HepG2 (cell line): Measurements from ENCODE around the gene HDGFL2. TPM values are rescaled to one million over a fixed set of nuclear protein-coding genes. Genes with fewer than 3 reads are reported as not detected.
A peak's percentile ranks its signal among the peaks of the same experiment; 100 is the strongest.

Experiments used
- ESRRA ChIP-seq: sonication (generic); formaldehyde crosslinking; IDR thresholded peaks from 2 replicates; pipeline ENCODE4 v1.5.1; 2020; ENCODE audit warnings: mild to moderate bottlenecking, low read depth, missing genetic modification reagents
- GATA4 ChIP-seq: sonication (generic); IDR thresholded peaks from 2 replicates; pipeline ENCODE4 v1.6.1; 2016; ENCODE audit warnings: antibody characterized with exemption, low read depth, borderline replicate concordance
- KDM1A ChIP-seq: IDR thresholded peaks from 2 replicates; pipeline ENCODE4 v1.6.1; 2016; ENCODE audit warnings: missing compliant biosample characterization
- MED8 ChIP-seq: sonication (generic); formaldehyde crosslinking; IDR thresholded peaks from 2 replicates; pipeline ENCODE4 v1.8.1; 2023; ENCODE audit warnings: mild to moderate bottlenecking, missing genetic modification reagents; ENCODE audit not compliant: insufficient replicate concordance
- MEIS2 ChIP-seq: sonication (generic); formaldehyde crosslinking; IDR thresholded peaks from 2 replicates; pipeline ENCODE4 v1.9.0; 2021; ENCODE audit warnings: mild to moderate bottlenecking, missing genetic modification reagents
- MIXL1 ChIP-seq: IDR thresholded peaks from 2 replicates; pipeline ENCODE4 v1.6.1; 2016
- RBM22 ChIP-seq: fragments of 200-400 bp; formaldehyde crosslinking; optimal IDR thresholded peaks from 2 replicates; pipeline ENCODE3; 2017; ENCODE audit warnings: mild to moderate bottlenecking, low read length, moderate library complexity
- TOE1 ChIP-seq: sonication (generic); formaldehyde crosslinking; IDR thresholded peaks from 2 replicates; pipeline ENCODE4 v1.4.0; 2020; ENCODE audit warnings: mild to moderate bottlenecking, missing genetic modification reagents
- ZFX ChIP-seq: sonication (generic); formaldehyde crosslinking; IDR thresholded peaks from 2 replicates; pipeline ENCODE4 v1.4.0; 2020; ENCODE audit warnings: mild to moderate bottlenecking, low read depth, missing genetic modification reagents, moderate library complexity
- ZNF333 ChIP-seq: sonication (generic); formaldehyde crosslinking; IDR thresholded peaks from 2 replicates; pipeline ENCODE4 v1.4.0; 2020; ENCODE audit warnings: mild to moderate bottlenecking, missing genetic modification reagents, borderline replicate concordance
- ZNF549 ChIP-seq: sonication (generic); formaldehyde crosslinking; IDR thresholded peaks from 2 replicates; pipeline ENCODE4 v1.5.0; 2020; ENCODE audit warnings: missing genetic modification reagents
- polyA plus RNA-seq, 8 experiments: library from polyadenylated mRNA; depleted of rRNA in 3 of 8; stranded (reverse) in 7 of 8; unstranded in 1 of 8; fragments of >200 nt; fragmentation: Illumina TruSeq in 4 of 8; extraction: Trizol in 4 of 8; gene quantifications; 2 replicates each; pipeline versions ENCODE4 v1.2.1 to v1.2.3, GENCODE V29; 2011 to 2016; ENCODE audit warnings: low read depth in 4 of 8, missing spikeins in 1 of 8, mixed read lengths in 1 of 8; ENCODE audit not compliant: insufficient read depth in 1 of 8
- total RNA-seq, 5 experiments: library from RNA; depleted of rRNA; stranded (reverse); fragments of >200 nt; fragmentation: Illumina TruSeq; extraction: Trizol; gene quantifications; 2 replicates each; pipeline ENCODE4 v1.2.3, GENCODE V29; 2016; ENCODE audit warnings: low read depth in 1 of 5
- TF ChIP-seq, protein P1 (sequence below): sonication (generic); formaldehyde crosslinking; IDR thresholded peaks from 2 replicates; pipeline ENCODE4 v1.4.0; 2020; ENCODE audit warnings: low read depth, missing genetic modification reagents
- TF ChIP-seq, protein P2 (sequence below): IDR thresholded peaks from 2 replicates; pipeline ENCODE4 v1.6.1; 2016; ENCODE audit warnings: low read depth, control low read depth
- TF ChIP-seq, protein P3 (sequence below): sonication (generic); formaldehyde crosslinking; IDR thresholded peaks from 2 replicates; pipeline ENCODE4 v1.4.0; 2020; ENCODE audit warnings: missing genetic modification reagents, mild to moderate bottlenecking, borderline replicate concordance
- TF ChIP-seq, protein P4 (sequence below): sonication (generic); formaldehyde crosslinking; conservative IDR thresholded peaks from 2 replicates; pipeline ENCODE4 v1.4.0; 2020; ENCODE audit warnings: missing genetic modification reagents
- TF ChIP-seq, protein P5 (sequence below): sonication (generic); formaldehyde crosslinking; IDR thresholded peaks from 2 replicates; pipeline ENCODE4 v1.4.0; 2020; ENCODE audit warnings: low read depth, mild to moderate bottlenecking, missing genetic modification reagents

Gene HDGFL2
- total and polyA plus RNA-seq, 2 of the 13 experiments (the other 11 are each of a cell fraction or from before 2014, with no cell fraction given), result 20.0 to 51.1 TPM

- TF ChIP-seq, protein P1, sequence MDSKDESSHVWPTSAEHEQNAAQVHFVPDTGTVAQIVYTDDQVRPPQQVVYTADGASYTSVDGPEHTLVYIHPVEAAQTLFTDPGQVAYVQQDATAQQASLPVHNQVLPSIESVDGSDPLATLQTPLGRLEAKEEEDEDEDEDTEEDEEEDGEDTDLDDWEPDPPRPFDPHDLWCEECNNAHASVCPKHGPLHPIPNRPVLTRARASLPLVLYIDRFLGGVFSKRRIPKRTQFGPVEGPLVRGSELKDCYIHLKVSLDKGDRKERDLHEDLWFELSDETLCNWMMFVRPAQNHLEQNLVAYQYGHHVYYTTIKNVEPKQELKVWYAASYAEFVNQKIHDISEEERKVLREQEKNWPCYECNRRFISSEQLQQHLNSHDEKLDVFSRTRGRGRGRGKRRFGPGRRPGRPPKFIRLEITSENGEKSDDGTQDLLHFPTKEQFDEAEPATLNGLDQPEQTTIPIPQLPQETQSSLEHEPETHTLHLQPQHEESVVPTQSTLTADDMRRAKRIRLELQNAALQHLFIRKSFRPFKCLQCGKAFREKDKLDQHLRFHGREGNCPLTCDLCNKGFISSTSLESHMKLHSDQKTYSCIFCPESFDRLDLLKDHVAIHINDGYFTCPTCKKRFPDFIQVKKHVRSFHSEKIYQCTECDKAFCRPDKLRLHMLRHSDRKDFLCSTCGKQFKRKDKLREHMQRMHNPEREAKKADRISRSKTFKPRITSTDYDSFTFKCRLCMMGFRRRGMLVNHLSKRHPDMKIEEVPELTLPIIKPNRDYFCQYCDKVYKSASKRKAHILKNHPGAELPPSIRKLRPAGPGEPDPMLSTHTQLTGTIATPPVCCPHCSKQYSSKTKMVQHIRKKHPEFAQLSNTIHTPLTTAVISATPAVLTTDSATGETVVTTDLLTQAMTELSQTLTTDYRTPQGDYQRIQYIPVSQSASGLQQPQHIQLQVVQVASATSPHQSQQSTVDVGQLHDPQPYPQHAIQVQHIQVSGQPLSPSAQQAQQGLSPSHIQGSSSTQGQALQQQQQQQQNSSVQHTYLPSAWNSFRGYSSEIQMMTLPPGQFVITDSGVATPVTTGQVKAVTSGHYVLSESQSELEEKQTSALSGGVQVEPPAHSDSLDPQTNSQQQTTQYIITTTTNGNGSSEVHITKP, result peak; percentile 94
- TF ChIP-seq GATA4, result no peak
- no peak for TF ChIP-seq RBM22
- TF ChIP-seq ZNF333 (CRISPR knock-in tag), result no peak
- peak; percentile 73 for TF ChIP-seq ESRRA (CRISPR knock-in tag)
- TF ChIP-seq, protein P2, sequence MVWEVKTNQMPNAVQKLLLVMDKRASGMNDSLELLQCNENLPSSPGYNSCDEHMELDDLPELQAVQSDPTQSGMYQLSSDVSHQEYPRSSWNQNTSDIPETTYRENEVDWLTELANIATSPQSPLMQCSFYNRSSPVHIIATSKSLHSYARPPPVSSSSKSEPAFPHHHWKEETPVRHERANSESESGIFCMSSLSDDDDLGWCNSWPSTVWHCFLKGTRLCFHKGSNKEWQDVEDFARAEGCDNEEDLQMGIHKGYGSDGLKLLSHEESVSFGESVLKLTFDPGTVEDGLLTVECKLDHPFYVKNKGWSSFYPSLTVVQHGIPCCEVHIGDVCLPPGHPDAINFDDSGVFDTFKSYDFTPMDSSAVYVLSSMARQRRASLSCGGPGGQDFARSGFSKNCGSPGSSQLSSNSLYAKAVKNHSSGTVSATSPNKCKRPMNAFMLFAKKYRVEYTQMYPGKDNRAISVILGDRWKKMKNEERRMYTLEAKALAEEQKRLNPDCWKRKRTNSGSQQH (CRISPR knock-in tag), result 0 out of 2 replicates have a peak, but pooled peaks have one; percentile 32
- 0 out of 2 replicates have a peak, but pooled peaks have one; percentile 21 for TF ChIP-seq MEIS2 (CRISPR knock-in tag)
- TF ChIP-seq ZNF549, result no peak
- TF ChIP-seq KDM1A (CRISPR knock-in tag), result 0 out of 2 replicates have a peak, but pooled peaks have one; percentile 40
- TF ChIP-seq, protein P3, sequence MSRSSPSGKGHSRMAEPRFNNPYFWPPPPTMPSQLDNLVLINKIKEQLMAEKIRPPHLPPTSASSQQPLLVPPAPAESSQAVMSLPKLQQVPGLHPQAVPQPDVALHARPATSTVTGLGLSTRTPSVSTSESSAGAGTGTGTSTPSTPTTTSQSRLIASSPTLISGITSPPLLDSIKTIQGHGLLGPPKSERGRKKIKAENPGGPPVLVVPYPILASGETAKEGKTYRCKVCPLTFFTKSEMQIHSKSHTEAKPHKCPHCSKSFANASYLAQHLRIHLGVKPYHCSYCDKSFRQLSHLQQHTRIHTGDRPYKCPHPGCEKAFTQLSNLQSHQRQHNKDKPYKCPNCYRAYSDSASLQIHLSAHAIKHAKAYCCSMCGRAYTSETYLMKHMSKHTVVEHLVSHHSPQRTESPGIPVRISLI (CRISPR knock-in tag), result 0 out of 2 replicates have a peak, but pooled peaks have one; percentile 18
- no peak for TF ChIP-seq TOE1 (CRISPR knock-in tag)
- no peak for TF ChIP-seq MED8
- peak; percentile 57; the same call in 1 of the 2 replicates for TF ChIP-seq ZFX (CRISPR knock-in tag)
- no peak; the same call in 1 of the 2 replicates for TF ChIP-seq MIXL1 (CRISPR knock-in tag)
- TF ChIP-seq, protein P4, sequence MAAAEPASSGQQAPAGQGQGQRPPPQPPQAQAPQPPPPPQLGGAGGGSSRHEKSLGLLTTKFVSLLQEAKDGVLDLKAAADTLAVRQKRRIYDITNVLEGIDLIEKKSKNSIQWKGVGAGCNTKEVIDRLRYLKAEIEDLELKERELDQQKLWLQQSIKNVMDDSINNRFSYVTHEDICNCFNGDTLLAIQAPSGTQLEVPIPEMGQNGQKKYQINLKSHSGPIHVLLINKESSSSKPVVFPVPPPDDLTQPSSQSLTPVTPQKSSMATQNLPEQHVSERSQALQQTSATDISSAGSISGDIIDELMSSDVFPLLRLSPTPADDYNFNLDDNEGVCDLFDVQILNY, result peak; percentile 15; the same call in 1 of the 2 replicates
- TF ChIP-seq, protein P5, sequence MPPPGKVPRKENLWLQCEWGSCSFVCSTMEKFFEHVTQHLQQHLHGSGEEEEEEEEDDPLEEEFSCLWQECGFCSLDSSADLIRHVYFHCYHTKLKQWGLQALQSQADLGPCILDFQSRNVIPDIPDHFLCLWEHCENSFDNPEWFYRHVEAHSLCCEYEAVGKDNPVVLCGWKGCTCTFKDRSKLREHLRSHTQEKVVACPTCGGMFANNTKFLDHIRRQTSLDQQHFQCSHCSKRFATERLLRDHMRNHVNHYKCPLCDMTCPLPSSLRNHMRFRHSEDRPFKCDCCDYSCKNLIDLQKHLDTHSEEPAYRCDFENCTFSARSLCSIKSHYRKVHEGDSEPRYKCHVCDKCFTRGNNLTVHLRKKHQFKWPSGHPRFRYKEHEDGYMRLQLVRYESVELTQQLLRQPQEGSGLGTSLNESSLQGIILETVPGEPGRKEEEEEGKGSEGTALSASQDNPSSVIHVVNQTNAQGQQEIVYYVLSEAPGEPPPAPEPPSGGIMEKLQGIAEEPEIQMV (CRISPR knock-in tag), result no peak
These were observed 51.4 kb downstream of the HDGFL2 start (continued) for GRCh38 chr19:4523306-4524110.
